Breast epithelium (tissue), 4 donors: ENCODE data around the gene METRN. TPM values are rescaled to one million over a fixed set of nuclear protein-coding genes. Genes with fewer than 3 reads are reported as not detected.

Source experiments
- DNase-seq, 2 donors: peaks; one replicate each; pipeline ENCODE4 v3.0.0-alpha.2; 2019; ENCODE audit warnings: low spot score in 2 of 2
- H3K27ac ChIP-seq, 2 donors: fragments of 200-600 bp; sonication (generic) in 1 of 2; one replicate each; pipeline ENCODE4 v1.5.1; 2016 to 2019; ENCODE audit warnings: mild to moderate bottlenecking in 1 of 2
- H3K27me3 ChIP-seq, 2 donors: fragments of 200-600 bp; sonication (generic) in 1 of 2; one replicate each; pipeline versions ENCODE4 v1.5.1 to v1.6.0; 2017 to 2019; ENCODE audit warnings: control low read depth in 1 of 2, mild to moderate bottlenecking in 1 of 2
- H3K36me3 ChIP-seq: fragments of 200-600 bp; one replicate; pipeline ENCODE4 v1.5.1; 2019
- H3K4me1 ChIP-seq, 2 donors: fragments of 200-600 bp; sonication (generic); one replicate each; pipeline ENCODE4 v1.5.1; 2016 to 2019; ENCODE audit warnings: control low read depth in 1 of 2
- H3K4me3 ChIP-seq, 3 donors: fragments of 200-600 bp; sonication (generic); 1 replicate in 2 of 3; 2 replicates in 1 of 3; pipeline ENCODE4 v1.5.1; 2016 to 2019; ENCODE audit warnings: mild to moderate bottlenecking in 3 of 3, moderate library complexity in 2 of 3
- H3K9me3 ChIP-seq, 2 donors: fragments of 200-600 bp; sonication (generic) in 1 of 2; one replicate each; pipeline ENCODE4 v1.5.1; 2016 to 2019; ENCODE audit warnings: control low read depth in 1 of 2
- CTCF ChIP-seq, 3 donors: fragments of 450-650 bp; IDR thresholded peaks; one replicate each; pipeline ENCODE4 v1.5.1; 2016 to 2017; ENCODE audit warnings: antibody characterized with exemption in 3 of 3, mild to moderate bottlenecking in 3 of 3, moderate library complexity in 3 of 3
- POLR2A ChIP-seq: fragments of 450-650 bp; IDR thresholded peaks from one replicate; pipeline ENCODE4 v1.6.1; 2016; ENCODE audit warnings: antibody characterized with exemption, mild to moderate bottlenecking, moderate library complexity
- POLR2AphosphoS5 ChIP-seq, 3 donors: sonication (generic); formaldehyde crosslinking; IDR thresholded peaks; one replicate each; pipeline ENCODE4 v1.6.1; 2017; ENCODE audit warnings: antibody characterized with exemption in 3 of 3
- intact Hi-C: fragments of 100-400 bp; cut with DNase I; formaldehyde crosslinking; loops from one replicate; pipeline ENCODE4 v1.15.1; 2023; ENCODE audit warnings: low total_unique reads
- total RNA-seq, 3 donors: library from RNA; depleted of rRNA; stranded (reverse); fragments of >200 nt; gene quantifications; one replicate each; pipeline ENCODE4 v1.1.0, GENCODE V29; 2016

The METRN gene
- total RNA-seq, 3 donors from 2014 or later = 23.6 to 30.2 (median 24.3) TPM

GRCh38 chr16:729768-730665, 15.1 kb downstream of the METRN start:
- intact Hi-C loops = no loop called here
- H3K4me1 ChIP-seq = peaks cover 0 to 16% of the 10 kb centered on the region in 2 donors
- no peak overlapping the region for H3K27ac ChIP-seq
- H3K27me3 ChIP-seq = no peaks in the 10 kb centered on the region
- no peak overlapping the region for H3K4me3 ChIP-seq
- no peak for DNase-seq
- no peaks in the 10 kb centered on the region for H3K36me3 ChIP-seq
- no peaks in the 10 kb centered on the region for H3K9me3 ChIP-seq
- TF ChIP-seq CTCF (IDR thresholded peaks at IDR 0.05) = no peak
- TF ChIP-seq POLR2AphosphoS5 (IDR thresholded peaks at IDR 0.05) = no peak
- no peak for TF ChIP-seq POLR2A

- Histone ChIP-seq H3K9me3 (no peaks in the 10 kb centered on the region), H3K4me3 (no peak overlapping the region), H3K4me1 (peaks cover 0 to 16% of the 10 kb centered on the region in 2 donors), H3K27ac (no peak overlapping the region), H3K36me3 (no peaks in the 10 kb centered on the region), H3K27me3 (no peaks in the 10 kb centered on the region)
- TF ChIP-seq POLR2AphosphoS5 (IDR thresholded peaks at IDR 0.05) = no peak
- no peak for TF ChIP-seq CTCF (IDR thresholded peaks at IDR 0.05)
- TF ChIP-seq POLR2A = no peak
- no peak for DNase-seq
- intact Hi-C loops = no loop called here
Observed at GRCh38 chr16:730666-731509, 16.0 kb downstream of the METRN start.

GRCh38 chr16:732332-732731, 17.4 kb downstream of the METRN start:
- TF ChIP-seq POLR2A (no peak), CTCF (IDR thresholded peaks at IDR 0.05) (no peak), POLR2AphosphoS5 (IDR thresholded peaks at IDR 0.05) (no peak)
- Histone ChIP-seq H3K9me3 (no peaks in the 10 kb centered on the region), H3K36me3 (no peaks in the 10 kb centered on the region), H3K27ac (no peak overlapping the region), H3K4me3 (no peak overlapping the region), H3K27me3 (no peaks in the 10 kb centered on the region), H3K4me1 (peaks cover 0 to 9% of the 10 kb centered on the region in 2 donors)
- intact Hi-C loops = no loop called here
- DNase-seq = no peak

- H3K4me3 ChIP-seq = no peak overlapping the region
- no peak for DNase-seq
- H3K4me1 ChIP-seq = peaks cover 0 to 7% of the 10 kb centered on the region in 2 donors
- intact Hi-C loops = no loop called here
- no peak overlapping the region for H3K27ac ChIP-seq
- TF ChIP-seq POLR2AphosphoS5 (IDR thresholded peaks at IDR 0.05) (no peak), CTCF (IDR thresholded peaks at IDR 0.05) (no peak), POLR2A (no peak)
- no peaks in the 10 kb centered on the region for H3K27me3 ChIP-seq
- H3K36me3 ChIP-seq = no peaks in the 10 kb centered on the region
- no peaks in the 10 kb centered on the region for H3K9me3 ChIP-seq
Observed at GRCh38 chr16:732936-733335, 18.0 kb downstream of the METRN start.
